GM21423 (cell line): ENCODE data around the gene PLA2G1B.

Experiments
- ATAC-seq: cut with Tn5 transposase; IDR thresholded peaks from one replicate; pipeline ENCODE4 v1.9.1; 2021; ENCODE audit warnings: mild to moderate bottlenecking, moderate library complexity; ENCODE audit not compliant: unreplicated experiment

The PLA2G1B gene

GRCh38 chr12:120276734-120277133, 50.8 kb downstream of the PLA2G1B start:
- no peak for ATAC-seq
